Hematopoietic multipotent progenitor cell treated with erythropoietin and hydrocortisone succinate and interleukin-3 and kit ligand, for 17 days (in vitro differentiated cells): ENCODE measurements around the gene SEMA5A.

Source experiments
- DNase-seq: peaks from one replicate; pipeline ENCODE4 v3.0.0-alpha.2; 2015; ENCODE audit warnings: low spot score

The SEMA5A gene

GRCh38 chr5:9202636-9203035, 343.2 kb downstream of the SEMA5A start:
- DNase-seq = no peak

GRCh38 chr5:9201761-9202160, 344.1 kb downstream of the SEMA5A start:
- DNase-seq = no peak

- DNase-seq = no peak
Observed at GRCh38 chr5:9201011-9201410, 344.9 kb downstream of the SEMA5A start.

- DNase-seq = no peak
Observed at GRCh38 chr5:9198394-9198793, 347.5 kb downstream of the SEMA5A start.

GRCh38 chr5:9197881-9198260, 348.0 kb downstream of the SEMA5A start:
- DNase-seq = no peak

- DNase-seq = no peak
Observed at GRCh38 chr5:9196403-9197227, 349.3 kb downstream of the SEMA5A start.

GRCh38 chr5:9194509-9194908, 351.4 kb downstream of the SEMA5A start:
- no peak for DNase-seq

- no peak for DNase-seq
Observed at GRCh38 chr5:9192266-9192665, 353.6 kb downstream of the SEMA5A start.

- no peak for DNase-seq
Observed at GRCh38 chr5:9189681-9190080, 356.2 kb downstream of the SEMA5A start.

GRCh38 chr5:9188956-9189355, 356.9 kb downstream of the SEMA5A start:
- DNase-seq = no peak

GRCh38 chr5:9188131-9188530, 357.7 kb downstream of the SEMA5A start:
- DNase-seq = no peak

GRCh38 chr5:9187614-9188013, 358.3 kb downstream of the SEMA5A start:
- no peak for DNase-seq

- DNase-seq = no peak
Observed at GRCh38 chr5:9186069-9186468, 359.8 kb downstream of the SEMA5A start.

GRCh38 chr5:9183992-9184391, 361.9 kb downstream of the SEMA5A start:
- no peak for DNase-seq

- no peak for DNase-seq
Observed at GRCh38 chr5:9182899-9183695, 362.8 kb downstream of the SEMA5A start.

GRCh38 chr5:9176641-9177040, 369.2 kb downstream of the SEMA5A start:
- DNase-seq = no peak

- no peak for DNase-seq
Observed at GRCh38 chr5:9174446-9174845, 371.4 kb downstream of the SEMA5A start.

- no peak for DNase-seq
Observed at GRCh38 chr5:9173281-9174048, 372.4 kb downstream of the SEMA5A start.

- no peak for DNase-seq
Observed at GRCh38 chr5:9170026-9170425, 375.8 kb downstream of the SEMA5A start.

GRCh38 chr5:9169557-9169902, 376.3 kb downstream of the SEMA5A start:
- DNase-seq = no peak

- DNase-seq = no peak
Observed at GRCh38 chr5:9168791-9169556, 376.9 kb downstream of the SEMA5A start.
